HG03457 (cell line): ENCODE data around the gene PYGB.

Experiments used
- ATAC-seq: cut with Tn5 transposase; IDR thresholded peaks from one replicate; pipeline ENCODE4 v1.9.1; 2021; ENCODE audit warnings: moderate number of reproducible peaks; ENCODE audit not compliant: unreplicated experiment

Gene PYGB

GRCh38 chr20:25215521-25215920, 32.4 kb upstream of the PYGB start:
- ATAC-seq: no peak

- ATAC-seq: no peak
Measured at GRCh38 chr20:25216199-25216945, 31.5 kb upstream of the PYGB start.

DNA sequence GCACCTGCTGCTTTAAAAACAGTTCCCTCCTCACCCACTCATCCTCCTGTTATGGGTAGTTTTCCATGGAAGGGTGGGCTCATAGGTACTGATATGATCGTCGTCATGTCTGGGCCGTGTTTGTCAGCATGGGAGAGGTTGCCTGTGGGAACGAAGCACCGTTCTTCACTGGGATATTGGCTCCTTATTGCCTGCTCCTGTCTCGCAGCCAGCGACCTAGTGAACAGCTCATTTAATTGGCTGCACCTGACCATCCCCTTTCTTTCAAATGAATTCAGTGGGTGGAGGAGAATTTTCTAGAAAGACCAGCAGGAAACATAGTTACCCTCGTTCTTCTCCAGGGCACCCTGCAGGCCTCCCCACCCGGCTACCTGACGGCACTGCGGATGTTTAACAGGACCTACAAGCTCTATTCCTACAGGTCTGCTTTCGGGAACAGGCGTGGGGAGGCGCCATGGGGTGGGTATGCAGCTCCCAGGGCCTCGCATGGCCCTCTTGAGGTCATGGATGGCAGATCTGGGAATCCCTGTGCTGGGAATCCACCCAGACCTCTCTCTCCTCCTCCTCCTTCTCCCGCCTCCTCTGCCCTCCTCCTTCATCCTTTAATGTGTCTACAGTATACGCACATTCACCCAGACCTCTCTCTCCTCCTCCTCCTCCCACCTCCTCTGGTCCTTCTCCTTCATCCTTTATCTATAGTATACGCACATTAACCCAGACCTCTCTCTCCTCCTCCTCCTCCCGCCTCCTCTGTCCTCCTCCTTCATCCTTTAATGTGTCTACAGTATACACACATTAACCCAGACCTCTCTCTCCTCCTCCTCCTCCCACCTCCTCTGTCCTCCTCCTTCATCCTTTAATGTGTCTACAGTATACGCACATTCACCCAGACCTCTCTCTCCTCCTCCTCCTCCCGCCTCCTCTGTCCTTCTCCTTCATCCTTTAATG, 30.4 kb upstream of the PYGB start:
- no peak for ATAC-seq

- no peak for ATAC-seq
Measured at GRCh38 chr20:25218109-25218486, 29.8 kb upstream of the PYGB start.

DNA sequence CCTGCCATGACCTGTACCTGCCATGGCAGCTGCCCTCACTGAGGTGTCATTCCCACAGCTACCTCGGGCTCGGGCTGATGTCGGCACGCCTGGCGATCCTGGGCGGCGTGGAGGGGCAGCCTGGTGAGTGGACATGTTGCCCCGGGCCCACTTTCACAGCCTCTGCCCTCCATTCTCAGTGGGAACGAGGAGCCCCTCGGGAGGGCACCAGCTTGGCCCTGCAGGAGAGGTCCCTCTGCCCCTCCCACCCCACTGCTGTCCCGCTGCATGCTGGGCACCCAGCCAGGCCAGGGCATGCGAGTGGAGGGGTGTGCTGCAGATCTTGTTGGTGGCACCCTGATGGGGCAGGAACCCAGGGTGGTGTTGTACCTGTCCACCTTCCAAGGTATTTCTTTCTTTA, 29.4 kb upstream of the PYGB start:
- ATAC-seq: no peak

DNA sequence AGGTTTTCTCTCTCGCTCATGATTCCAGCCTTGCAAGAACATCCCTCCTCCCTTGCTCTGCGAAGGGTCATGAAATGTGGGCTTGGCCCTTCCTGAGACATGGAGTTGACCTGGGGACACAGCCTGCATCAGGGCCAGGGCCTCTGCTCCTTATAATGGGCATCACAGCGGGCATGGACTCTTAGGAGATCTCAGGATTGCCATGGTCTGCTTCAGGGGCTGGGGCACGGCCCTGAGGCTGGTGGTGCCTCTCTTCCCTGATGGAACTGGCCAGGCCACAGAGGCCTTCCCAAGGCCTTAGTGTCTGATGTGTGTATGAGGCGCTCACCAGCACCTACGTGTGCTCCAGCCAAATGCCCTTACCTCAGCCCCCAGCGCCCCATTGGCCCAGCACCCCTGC, 28.5 kb upstream of the PYGB start:
- ATAC-seq: no peak

DNA sequence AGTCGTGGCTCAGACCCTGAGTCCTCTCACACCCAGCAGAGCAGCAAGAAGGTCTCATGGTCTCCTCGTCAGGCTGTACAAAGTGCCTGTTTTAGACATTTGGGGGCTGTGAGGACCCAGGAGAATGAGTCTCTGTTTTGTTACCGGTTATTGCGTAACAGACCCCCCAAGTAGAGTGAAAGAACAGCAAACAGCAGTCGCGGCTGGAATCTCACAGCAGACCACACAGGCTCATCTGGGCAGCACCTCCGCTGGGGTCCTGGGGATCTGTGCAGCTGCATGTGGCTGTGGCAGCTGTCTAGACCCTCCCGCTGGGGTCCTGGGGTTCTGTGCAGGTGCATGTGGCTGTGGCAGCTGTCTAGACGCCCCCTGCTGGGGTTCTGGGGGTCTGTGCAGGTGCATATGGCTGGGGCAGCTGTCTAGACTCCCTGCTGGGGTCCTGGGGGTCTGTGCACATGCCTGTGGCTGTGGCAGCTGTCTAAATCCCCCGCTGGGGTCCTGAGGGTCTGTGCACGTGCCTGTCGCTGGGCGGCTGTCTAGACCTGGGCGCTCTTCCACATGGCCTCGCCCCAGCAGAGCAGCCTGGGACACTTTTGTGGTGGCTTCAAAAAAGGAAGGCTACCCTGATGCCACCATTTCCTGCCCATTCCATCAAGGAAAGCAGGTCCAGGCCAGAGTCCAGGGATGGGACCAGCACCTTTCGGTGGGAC, 27.7 kb upstream of the PYGB start:
- no peak for ATAC-seq

- no peak for ATAC-seq
Measured at GRCh38 chr20:25220810-25221591, 26.9 kb upstream of the PYGB start.

DNA sequence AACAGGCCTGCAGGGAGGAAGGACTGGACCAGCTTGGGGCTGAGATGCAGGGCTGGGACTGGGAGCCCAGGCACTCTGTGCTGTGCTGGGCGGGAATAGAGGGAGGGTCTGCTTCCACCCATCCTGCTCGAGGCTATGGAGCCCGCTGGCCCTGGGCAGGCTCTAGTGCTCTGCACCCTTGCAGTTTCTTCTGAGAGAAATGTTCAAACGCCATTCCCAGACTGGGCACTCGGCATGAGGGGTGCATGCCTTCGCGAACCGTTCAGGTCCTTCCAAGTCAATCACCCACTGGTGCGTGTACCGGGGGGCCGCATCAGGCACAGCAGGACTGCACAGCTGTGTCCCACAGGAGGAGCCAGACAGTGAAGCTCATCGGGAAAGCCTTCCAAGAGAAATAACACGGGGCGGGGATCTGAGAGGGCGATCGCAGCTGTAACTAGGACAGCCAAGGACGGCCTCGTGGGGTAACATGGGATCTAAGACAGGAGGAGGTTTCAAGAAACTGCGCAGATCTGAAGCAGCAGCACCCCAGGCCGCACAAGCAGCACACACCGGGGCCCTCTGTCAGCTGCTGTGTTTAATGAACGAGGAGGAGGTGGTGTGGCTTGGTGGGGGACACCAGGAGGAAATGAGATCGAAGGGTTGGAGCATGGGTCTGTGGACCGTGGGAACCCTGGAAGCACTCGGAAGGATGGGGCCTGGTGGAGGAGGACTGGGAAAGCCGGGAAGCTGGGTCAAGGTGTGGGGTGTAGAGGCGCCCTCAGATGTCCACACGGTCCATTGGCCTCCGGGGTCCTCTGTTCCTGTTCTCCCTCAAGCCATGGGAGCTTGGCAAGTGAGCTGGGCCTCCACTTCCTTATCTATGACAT, 26.1 kb upstream of the PYGB start:
- no peak for ATAC-seq

- no peak for ATAC-seq
Measured at GRCh38 chr20:25222461-25223178, 25.3 kb upstream of the PYGB start.

- no peak for ATAC-seq
Measured at GRCh38 chr20:25223179-25223661, 24.7 kb upstream of the PYGB start.

GRCh38 chr20:25223765-25224720, 23.8 kb upstream of the PYGB start:
- ATAC-seq: no peak

GRCh38 chr20:25224941-25225340, 22.9 kb upstream of the PYGB start:
- no peak for ATAC-seq

GRCh38 chr20:25225642-25226432, 22.0 kb upstream of the PYGB start:
- no peak for ATAC-seq

- no peak for ATAC-seq
Measured at GRCh38 chr20:25226433-25227316, 21.2 kb upstream of the PYGB start.

GRCh38 chr20:25227317-25227831, 20.5 kb upstream of the PYGB start:
- ATAC-seq: no peak
